ENCODE data around the gene KLB. TPM values are rescaled to one million over a fixed set of nuclear protein-coding genes. Genes with fewer than 3 reads are reported as not detected.

KLB gene
- polyA plus RNA-seq, 1 donor (not counting 4 experiments of a cell fraction or from before 2014, with no cell fraction given), result not detected

- peak; percentile 11 for DNase-seq (ENCODE audit: low read depth, low spot score)
- Histone ChIP-seq H3K27me3 (ENCODE audit: control insufficient read depth, extremely low read depth, insufficient read depth, low read length) (no peaks in the 10 kb centered on the region), H3K9ac (ENCODE audit: control insufficient read depth, extremely low read depth, insufficient read depth, low read length) (no peak overlapping the region), H3K36me3 (ENCODE audit: control insufficient read depth in 2 of 2, extremely low read depth in 1 of 2, insufficient read depth in 2 of 2, low read length in 2 of 2) (no peaks in the 10 kb centered on the region), H2AFZ (ENCODE audit: control insufficient read depth, low read length) (peak overlapping the region; percentile 20), H3K4me3 (ENCODE audit: control insufficient read depth in 2 of 3, extremely low read depth in 1 of 3, insufficient read depth in 2 of 3, low read depth in 1 of 3, low read length in 3 of 3) (no peak overlapping the region), H3K27ac (ENCODE audit: control insufficient read depth, insufficient read depth, low read length) (peak overlapping the region; percentile 29), H3K4me2 (ENCODE audit: control insufficient read depth, extremely low read depth, insufficient read depth, low read depth, low read length) (peak overlapping the region; percentile 55), H3K79me2 (ENCODE audit: control insufficient read depth, insufficient read depth, low read length) (no peaks in the 10 kb centered on the region), H3K9me1 (ENCODE audit: control insufficient read depth, extremely low read depth, insufficient read depth, low read length) (no peaks in the 10 kb centered on the region), H4K20me1 (ENCODE audit: control insufficient read depth, extremely low read depth, insufficient read depth, low read length) (no peaks in the 10 kb centered on the region), H3K4me1 (ENCODE audit: control insufficient read depth, extremely low read depth, insufficient read depth, low read length) (peaks cover 10% of the 10 kb centered on the region), H3K9me3 (ENCODE audit: control insufficient read depth, low read depth, low read length) (no peaks in the 10 kb centered on the region)
- dilution Hi-C loops (cut with MboI; ENCODE audit: extremely low pct_ligation_motif_present, low sequenced_read_pairs), result no loop called here
- FAIRE-seq, result peak; percentile 83
- TF ChIP-seq EZH2 (IDR thresholded peaks at IDR 0.05; ENCODE audit: low read length) (no peak), CTCF (optimal IDR thresholded peaks at IDR 0.05 in 1 of 3, IDR thresholded peaks at IDR 0.05 in 1 of 3, conservative IDR thresholded peaks at IDR 0.05 in 1 of 3; ENCODE audit: extremely low read depth in 1 of 3, insufficient read depth in 2 of 3, low read length in 3 of 3) (no peak)
Measured at GRCh38 chr4:39495446-39496213, 88.9 kb downstream of the KLB start.

DNA sequence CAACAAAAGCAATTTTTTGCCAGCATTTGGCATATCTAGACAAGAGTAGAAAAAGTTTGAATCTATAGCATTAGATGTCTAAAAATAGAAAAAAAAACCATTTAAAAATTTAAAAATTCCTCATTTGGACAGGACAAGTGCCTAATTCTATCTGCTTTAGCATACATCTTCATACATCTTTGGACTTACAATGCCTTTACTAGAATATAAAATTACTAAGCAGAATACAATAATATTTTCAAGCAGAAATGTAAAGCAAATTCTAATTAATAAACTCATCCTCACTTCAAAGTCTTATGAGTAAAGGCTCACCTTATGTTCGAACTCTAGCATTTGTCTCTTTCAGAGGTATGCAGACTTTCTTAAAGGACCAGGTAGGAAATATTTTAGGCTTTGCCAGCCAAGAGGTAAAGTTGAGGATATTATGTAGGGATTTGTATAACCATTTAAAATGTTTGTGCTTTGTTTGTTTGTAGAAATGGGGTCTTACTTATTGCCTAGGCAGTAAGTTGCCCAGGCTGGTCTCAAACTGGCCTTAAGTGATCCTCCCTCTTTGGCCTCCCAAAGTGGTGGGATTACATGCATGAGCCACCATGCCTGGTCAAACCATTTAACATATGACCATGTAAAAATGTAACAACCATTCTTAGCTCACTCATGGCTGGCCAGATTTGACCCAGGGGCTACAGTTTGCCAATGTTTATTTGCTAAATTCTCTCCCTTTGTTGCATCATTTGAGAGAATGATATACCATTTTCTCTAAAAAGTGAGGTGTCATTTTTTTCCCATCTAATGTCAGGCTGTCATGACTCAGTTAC, 91.4 kb downstream of the KLB start:
- H3K27ac ChIP-seq (ENCODE audit: control insufficient read depth, insufficient read depth, low read length), result no peak overlapping the region
- dilution Hi-C loops (cut with MboI; ENCODE audit: extremely low pct_ligation_motif_present, low sequenced_read_pairs), result no loop called here
- FAIRE-seq, result no peak

More for the DNA sequence above, 91.4 kb downstream of the KLB start:
- H3K27me3 ChIP-seq (ENCODE audit: control insufficient read depth, extremely low read depth, insufficient read depth, low read length), result no peaks in the 10 kb centered on the region
- no peaks in the 10 kb centered on the region for H3K9me1 ChIP-seq (ENCODE audit: control insufficient read depth, extremely low read depth, insufficient read depth, low read length)
- DNase-seq (ENCODE audit: low read depth, low spot score), result no peak
- H3K4me1 ChIP-seq (ENCODE audit: control insufficient read depth, extremely low read depth, insufficient read depth, low read length), result peaks cover 10% of the 10 kb centered on the region
- no peaks in the 10 kb centered on the region for H3K36me3 ChIP-seq (ENCODE audit: control insufficient read depth in 2 of 2, extremely low read depth in 1 of 2, insufficient read depth in 2 of 2, low read length in 2 of 2)
- no peak overlapping the region for H2AFZ ChIP-seq (ENCODE audit: control insufficient read depth, low read length)
- no peak for TF ChIP-seq CTCF (optimal IDR thresholded peaks at IDR 0.05 in 1 of 3, IDR thresholded peaks at IDR 0.05 in 1 of 3, conservative IDR thresholded peaks at IDR 0.05 in 1 of 3; ENCODE audit: extremely low read depth in 1 of 3, insufficient read depth in 2 of 3, low read length in 3 of 3)
- no peak for TF ChIP-seq EZH2 (IDR thresholded peaks at IDR 0.05; ENCODE audit: low read length)
- H3K4me3 ChIP-seq (ENCODE audit: control insufficient read depth in 2 of 3, extremely low read depth in 1 of 3, insufficient read depth in 2 of 3, low read depth in 1 of 3, low read length in 3 of 3), result no peak overlapping the region
- no peak overlapping the region for H3K9ac ChIP-seq (ENCODE audit: control insufficient read depth, extremely low read depth, insufficient read depth, low read length)
- no peak overlapping the region for H3K4me2 ChIP-seq (ENCODE audit: control insufficient read depth, extremely low read depth, insufficient read depth, low read depth, low read length)
- no peaks in the 10 kb centered on the region for H4K20me1 ChIP-seq (ENCODE audit: control insufficient read depth, extremely low read depth, insufficient read depth, low read length)
- no peaks in the 10 kb centered on the region for H3K9me3 ChIP-seq (ENCODE audit: control insufficient read depth, low read depth, low read length)
- no peaks in the 10 kb centered on the region for H3K79me2 ChIP-seq (ENCODE audit: control insufficient read depth, insufficient read depth, low read length)
